ENCODE measurements around the gene KLF18.

DNA sequence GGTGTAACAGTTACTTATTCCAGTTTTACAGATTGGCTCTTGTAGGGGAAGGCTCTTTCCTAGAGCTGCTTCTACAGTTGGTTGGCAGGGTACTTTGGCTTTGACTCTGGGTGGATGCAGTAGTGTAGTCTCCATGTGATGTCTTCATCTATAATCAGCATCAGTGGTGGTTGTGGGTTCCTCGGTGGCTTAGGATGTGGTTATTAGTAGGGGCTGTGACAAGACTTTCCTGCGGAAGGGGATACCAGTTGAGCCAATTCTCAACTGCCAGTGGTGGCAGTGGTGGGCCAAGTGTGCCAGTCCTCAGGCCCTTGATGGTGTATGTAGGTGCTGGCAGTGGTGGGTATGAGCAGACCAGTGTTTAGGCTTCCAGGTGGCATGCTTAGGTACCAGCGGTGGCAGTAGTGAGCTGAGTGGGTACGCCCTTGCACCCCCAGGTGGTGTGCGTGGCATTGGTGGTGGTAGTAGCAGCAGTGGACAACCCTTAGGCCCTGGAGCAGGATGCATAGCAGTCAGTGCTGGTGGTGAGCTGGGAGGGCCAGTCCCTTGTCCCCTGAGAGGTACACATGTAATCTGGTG, 27.2 kb upstream of the KLF18 start:
- TF ChIP-seq, protein P1, sequence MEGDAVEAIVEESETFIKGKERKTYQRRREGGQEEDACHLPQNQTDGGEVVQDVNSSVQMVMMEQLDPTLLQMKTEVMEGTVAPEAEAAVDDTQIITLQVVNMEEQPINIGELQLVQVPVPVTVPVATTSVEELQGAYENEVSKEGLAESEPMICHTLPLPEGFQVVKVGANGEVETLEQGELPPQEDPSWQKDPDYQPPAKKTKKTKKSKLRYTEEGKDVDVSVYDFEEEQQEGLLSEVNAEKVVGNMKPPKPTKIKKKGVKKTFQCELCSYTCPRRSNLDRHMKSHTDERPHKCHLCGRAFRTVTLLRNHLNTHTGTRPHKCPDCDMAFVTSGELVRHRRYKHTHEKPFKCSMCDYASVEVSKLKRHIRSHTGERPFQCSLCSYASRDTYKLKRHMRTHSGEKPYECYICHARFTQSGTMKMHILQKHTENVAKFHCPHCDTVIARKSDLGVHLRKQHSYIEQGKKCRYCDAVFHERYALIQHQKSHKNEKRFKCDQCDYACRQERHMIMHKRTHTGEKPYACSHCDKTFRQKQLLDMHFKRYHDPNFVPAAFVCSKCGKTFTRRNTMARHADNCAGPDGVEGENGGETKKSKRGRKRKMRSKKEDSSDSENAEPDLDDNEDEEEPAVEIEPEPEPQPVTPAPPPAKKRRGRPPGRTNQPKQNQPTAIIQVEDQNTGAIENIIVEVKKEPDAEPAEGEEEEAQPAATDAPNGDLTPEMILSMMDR (IDR thresholded peaks at IDR 0.05), result no peak
- TF ChIP-seq POLR2A (IDR thresholded peaks at IDR 0.05), result no peak

Data from ovary (tissue), 3 donors.